H1 (cell line): ENCODE measurements around the gene PRR14L. TPM values are rescaled to one million over a fixed set of nuclear protein-coding genes. Genes with fewer than 3 reads are reported as not detected.

Experiments used
- BACH1 ChIP-seq: IDR thresholded peaks from 2 replicates; pipeline ENCODE4 v1.6.1; 2012; ENCODE audit warnings: low read length, improper control_type of control experiment
- CREB1 ChIP-seq: IDR thresholded peaks from 2 replicates; pipeline ENCODE4 v1.6.1; 2012; ENCODE audit warnings: inconsistent platforms
- CTCF ChIP-seq, 3 experiments: IDR thresholded peaks; 1 replicate in 2 of 3; 2 replicates in 1 of 3; pipeline versions ENCODE4 v1.5.1 to v1.6.1; 2011; ENCODE audit warnings: low read length in 3 of 3, mild to moderate bottlenecking in 3 of 3, inconsistent platforms in 2 of 3, low read depth in 1 of 3, moderate library complexity in 1 of 3; ENCODE audit not compliant: insufficient read depth in 1 of 3; ENCODE audit errors: control extremely low read depth in 1 of 3
- EP300 ChIP-seq, 2 experiments: IDR thresholded peaks; 1 replicate in 1 of 2; 2 replicates in 1 of 2; pipeline ENCODE4 v1.6.1; 2011 to 2012; ENCODE audit warnings: low read depth in 2 of 2, low read length in 2 of 2, mild to moderate bottlenecking in 2 of 2, borderline replicate concordance in 1 of 2, inconsistent platforms in 1 of 2, moderate library complexity in 1 of 2
- polyA plus RNA-seq, 7 experiments: library from polyadenylated mRNA; depleted of rRNA in 3 of 7; stranded (reverse) in 5 of 7; unstranded in 2 of 7; fragments of >200 nt in 5 of 7; fragments of 200-250 nt in 2 of 7; gene quantifications; 1 replicate in 5 of 7; 2 replicates in 1 of 7; 4 replicates in 1 of 7; pipeline versions ENCODE4 v1.2.1 to v1.2.3, GENCODE V29; 2011 to 2013; ENCODE audit warnings: missing spikeins in 2 of 7, mixed read lengths in 2 of 7
- total RNA-seq: library from RNA; stranded (reverse); fragmentation: NEBNext Ultra II Directional; extraction: Animal tissue kit (Norgen Biotek cat#: 25700); gene quantifications from 2 replicates; pipeline ENCODE4 v1.2.1, GENCODE V29; 2021

PRR14L gene
- total and polyA plus RNA-seq, 2 of the 8 experiments (the other 6 are each of a cell fraction or from before 2014, with no cell fraction given), result 26.5 to 98.6 TPM

- TF ChIP-seq CTCF (IDR thresholded peaks at IDR 0.05; ENCODE audit: control extremely low read depth in 1 of 3, insufficient read depth in 1 of 3, low read depth in 1 of 3, low read length in 3 of 3) (no peak), BACH1 (no peak), CREB1 (no peak), EP300 (IDR thresholded peaks at IDR 0.05; ENCODE audit: borderline replicate concordance in 1 of 2, low read depth in 2 of 2, low read length in 2 of 2) (no peak)
These were observed 10.1 kb downstream of the PRR14L start (continued) for GRCh38 chr22:31739795-31740201.
